ENCODE data around the gene PER2.

GRCh38 chr2:238302751-238303150 is 14.3 kb upstream of the PER2 start:
- TF ChIP-seq REST (IDR thresholded peaks at IDR 0.05; ENCODE audit: insufficient read depth in 1 of 2, low read depth in 2 of 2, low read length in 2 of 2) (no peak), FOXP2 (optimal IDR thresholded peaks at IDR 0.05; ENCODE audit: borderline replicate concordance, extremely low read depth, extremely low read length, insufficient read depth) (no peak), POLR2AphosphoS5 (IDR thresholded peaks at IDR 0.05; ENCODE audit: low read depth, low read length) (no peak)
